Prostate gland (tissue), 2 donors: ENCODE measurements around the gene GALNT5.

Experiments
- POLR2A ChIP-seq: fragments of 450-650 bp; IDR thresholded peaks from one replicate; pipeline ENCODE4 v1.6.1; 2016; ENCODE audit warnings: antibody characterized with exemption, mild to moderate bottlenecking
- TF ChIP-seq, protein P1 (sequence below), 4 experiments: fragments of 200-600 bp in 2 of 4; fragments of 450-650 bp in 2 of 4; sonication (generic) in 2 of 4; IDR thresholded peaks; 1 replicate in 3 of 4; 2 replicates in 1 of 4; pipeline ENCODE4 v1.5.1; 2016 to 2019; ENCODE audit warnings: antibody characterized with exemption in 4 of 4, mild to moderate bottlenecking in 2 of 4, moderate library complexity in 2 of 4

DNA sequence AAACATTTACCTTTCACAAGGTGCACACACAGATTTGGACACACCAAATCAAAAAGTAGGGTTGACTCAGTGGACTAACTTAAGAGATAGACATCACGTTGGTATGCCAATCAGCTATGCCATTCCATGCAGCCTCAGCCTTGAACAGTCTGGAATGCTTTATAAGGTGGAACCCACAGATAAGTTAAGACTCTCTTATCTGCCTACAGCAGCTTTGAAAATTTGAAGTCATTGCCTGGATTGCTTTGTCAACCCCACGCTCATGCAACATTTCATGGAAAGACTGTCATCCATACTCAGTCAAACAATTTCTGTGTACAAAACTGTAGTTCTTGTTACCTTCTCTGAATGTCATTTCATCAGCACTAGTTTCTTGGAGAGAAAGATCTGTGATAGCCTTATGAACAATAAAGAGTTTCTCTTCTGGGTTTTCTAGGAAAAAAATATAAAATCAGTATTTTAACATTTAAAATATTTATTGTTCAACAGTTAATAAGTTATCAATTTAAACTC, 66.9 kb downstream of the GALNT5 start:
- TF ChIP-seq, protein P1, sequence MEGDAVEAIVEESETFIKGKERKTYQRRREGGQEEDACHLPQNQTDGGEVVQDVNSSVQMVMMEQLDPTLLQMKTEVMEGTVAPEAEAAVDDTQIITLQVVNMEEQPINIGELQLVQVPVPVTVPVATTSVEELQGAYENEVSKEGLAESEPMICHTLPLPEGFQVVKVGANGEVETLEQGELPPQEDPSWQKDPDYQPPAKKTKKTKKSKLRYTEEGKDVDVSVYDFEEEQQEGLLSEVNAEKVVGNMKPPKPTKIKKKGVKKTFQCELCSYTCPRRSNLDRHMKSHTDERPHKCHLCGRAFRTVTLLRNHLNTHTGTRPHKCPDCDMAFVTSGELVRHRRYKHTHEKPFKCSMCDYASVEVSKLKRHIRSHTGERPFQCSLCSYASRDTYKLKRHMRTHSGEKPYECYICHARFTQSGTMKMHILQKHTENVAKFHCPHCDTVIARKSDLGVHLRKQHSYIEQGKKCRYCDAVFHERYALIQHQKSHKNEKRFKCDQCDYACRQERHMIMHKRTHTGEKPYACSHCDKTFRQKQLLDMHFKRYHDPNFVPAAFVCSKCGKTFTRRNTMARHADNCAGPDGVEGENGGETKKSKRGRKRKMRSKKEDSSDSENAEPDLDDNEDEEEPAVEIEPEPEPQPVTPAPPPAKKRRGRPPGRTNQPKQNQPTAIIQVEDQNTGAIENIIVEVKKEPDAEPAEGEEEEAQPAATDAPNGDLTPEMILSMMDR (IDR thresholded peaks at IDR 0.05): no peak
- no peak for TF ChIP-seq POLR2A
